Hepatocyte (in vitro differentiated cells): ENCODE results near the gene TUBGCP4. TPM values are rescaled to one million over a fixed set of nuclear protein-coding genes. Genes with fewer than 3 reads are reported as not detected.

Experiments used
- DNase-seq: peaks from one replicate; pipeline ENCODE4 v3.0.0-alpha.2; 2016; ENCODE audit warnings: low spot score
- H2AFZ ChIP-seq: fragments of 200-600 bp; sonication (generic); 2 replicates; pipeline ENCODE4 v1.6.0; 2016; ENCODE audit warnings: antibody characterized with exemption, mild to moderate bottlenecking
- H3K27ac ChIP-seq: fragments of 200-600 bp; sonication (generic); 2 replicates; pipeline ENCODE4 v1.5.1; 2016; ENCODE audit warnings: mild to moderate bottlenecking
- H3K27me3 ChIP-seq: fragments of 200-600 bp; sonication (generic); 2 replicates; pipeline ENCODE4 v1.6.1; 2016
- H3K36me3 ChIP-seq: fragments of 200-600 bp; sonication (generic); replicated peaks from 2 replicates; pipeline ENCODE4 v1.5.1; 2016; ENCODE audit warnings: low read depth; ENCODE audit not compliant: insufficient read depth
- H3K4me1 ChIP-seq: fragments of 200-600 bp; sonication (generic); 2 replicates; pipeline ENCODE4 v1.5.1; 2016; ENCODE audit warnings: mild to moderate bottlenecking, moderate library complexity; ENCODE audit not compliant: insufficient read depth
- H3K4me2 ChIP-seq: fragments of 200-600 bp; sonication (generic); 2 replicates; pipeline ENCODE4 v1.6.0; 2016
- H3K4me3 ChIP-seq: fragments of 200-600 bp; sonication (generic); 2 replicates; pipeline ENCODE4 v1.5.1; 2016; ENCODE audit warnings: mild to moderate bottlenecking
- H3K79me2 ChIP-seq: fragments of 200-600 bp; sonication (generic); 2 replicates; pipeline ENCODE4 v1.6.0; 2017; ENCODE audit warnings: mild to moderate bottlenecking
- H3K9me2 ChIP-seq: fragments of 200-600 bp; sonication (generic); replicated peaks from 2 replicates; pipeline ENCODE4 v1.6.0; 2017; ENCODE audit warnings: mild to moderate bottlenecking; ENCODE audit not compliant: insufficient read depth
- H3K9me3 ChIP-seq: fragments of 200-600 bp; sonication (generic); 2 replicates; pipeline ENCODE4 v1.5.1; 2016; ENCODE audit warnings: low read depth, mild to moderate bottlenecking
- H4K20me1 ChIP-seq: fragments of 200-600 bp; sonication (generic); 2 replicates; pipeline ENCODE4 v1.6.0; 2016; ENCODE audit warnings: mild to moderate bottlenecking; ENCODE audit not compliant: insufficient read depth, poor library complexity, severe bottlenecking
- EZH2 ChIP-seq: fragments of 200-600 bp; sonication (generic); IDR thresholded peaks from 2 replicates; pipeline ENCODE4 v1.6.1; 2016; ENCODE audit warnings: antibody characterized with exemption, mild to moderate bottlenecking, borderline replicate concordance
- EZH2phosphoT487 ChIP-seq: fragments of 200-600 bp; sonication (generic); IDR thresholded peaks from one replicate; pipeline ENCODE4 v1.6.1; 2018; ENCODE audit warnings: antibody characterized with exemption, mild to moderate bottlenecking, low read depth, moderate library complexity; ENCODE audit not compliant: unreplicated experiment, severe bottlenecking
- WGBS: methylation state at CpG from one replicate; pipeline ENCODE4 v1.1.6; 2016; ENCODE audit warnings: low lambda C conversion rate; ENCODE audit errors: missing lambda C conversion rate; 5-methylcytosine and 5-hydroxymethylcytosine counted together
- polyA plus RNA-seq: library from polyadenylated mRNA; unstranded; fragments of >200 nt; fragmentation: Nextera tagmentation; extraction: Ambion mirVana; gene quantifications from 2 replicates; pipeline ENCODE4 v1.2.1, GENCODE V29; 2016
- total RNA-seq: library from RNA; depleted of rRNA; stranded (reverse); fragments of >200 nt; gene quantifications from 2 replicates; pipeline ENCODE4 v1.2.3, GENCODE V29; 2014
- TF ChIP-seq, protein P1 (sequence below): fragments of 200-600 bp; sonication (generic); IDR thresholded peaks from 2 replicates; pipeline ENCODE4 v1.5.1; 2016; ENCODE audit warnings: antibody characterized with exemption, mild to moderate bottlenecking; ENCODE audit not compliant: poor library complexity

TUBGCP4 gene
- total and polyA plus RNA-seq, 2 experiments from 2014 or later = 12.0 to 17.2 TPM

DNA sequence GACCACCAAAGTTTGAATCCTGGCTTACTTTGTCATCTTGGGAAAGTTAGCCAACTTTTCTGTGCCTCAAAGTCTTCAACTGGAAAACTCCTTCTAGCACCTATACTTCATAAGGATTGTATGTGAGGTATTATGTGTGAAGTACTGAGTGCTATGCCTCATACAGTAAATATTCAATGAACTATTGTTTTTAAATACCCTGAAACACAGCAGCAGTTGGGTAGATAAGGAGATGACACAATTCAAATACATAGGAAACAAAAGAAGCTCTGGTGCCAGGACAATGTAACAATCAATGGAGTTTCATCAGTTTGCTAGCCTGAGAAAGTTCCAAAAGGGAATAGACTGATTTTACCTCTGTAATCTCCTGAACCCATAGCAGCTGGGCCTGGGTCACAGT lies 43.3 kb downstream of the TUBGCP4 start:
- Histone ChIP-seq H3K9me3 (no peaks in the 10 kb centered on the region), H3K36me3 (no peaks in the 10 kb centered on the region), H3K4me3 (no peak overlapping the region), H4K20me1 (no peaks in the 10 kb centered on the region), H3K4me2 (no peak overlapping the region), H3K79me2 (no peaks in the 10 kb centered on the region), H3K27ac (no peak overlapping the region), H3K4me1 (no peaks in the 10 kb centered on the region), H3K9me2 (no peaks in the 10 kb centered on the region), H3K27me3 (no peaks in the 10 kb centered on the region), H2AFZ (no peak overlapping the region)
- no peak for TF ChIP-seq EZH2phosphoT487
- TF ChIP-seq EZH2 = no peak
- TF ChIP-seq, protein P1, sequence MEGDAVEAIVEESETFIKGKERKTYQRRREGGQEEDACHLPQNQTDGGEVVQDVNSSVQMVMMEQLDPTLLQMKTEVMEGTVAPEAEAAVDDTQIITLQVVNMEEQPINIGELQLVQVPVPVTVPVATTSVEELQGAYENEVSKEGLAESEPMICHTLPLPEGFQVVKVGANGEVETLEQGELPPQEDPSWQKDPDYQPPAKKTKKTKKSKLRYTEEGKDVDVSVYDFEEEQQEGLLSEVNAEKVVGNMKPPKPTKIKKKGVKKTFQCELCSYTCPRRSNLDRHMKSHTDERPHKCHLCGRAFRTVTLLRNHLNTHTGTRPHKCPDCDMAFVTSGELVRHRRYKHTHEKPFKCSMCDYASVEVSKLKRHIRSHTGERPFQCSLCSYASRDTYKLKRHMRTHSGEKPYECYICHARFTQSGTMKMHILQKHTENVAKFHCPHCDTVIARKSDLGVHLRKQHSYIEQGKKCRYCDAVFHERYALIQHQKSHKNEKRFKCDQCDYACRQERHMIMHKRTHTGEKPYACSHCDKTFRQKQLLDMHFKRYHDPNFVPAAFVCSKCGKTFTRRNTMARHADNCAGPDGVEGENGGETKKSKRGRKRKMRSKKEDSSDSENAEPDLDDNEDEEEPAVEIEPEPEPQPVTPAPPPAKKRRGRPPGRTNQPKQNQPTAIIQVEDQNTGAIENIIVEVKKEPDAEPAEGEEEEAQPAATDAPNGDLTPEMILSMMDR = no peak
- DNase-seq = no peak

DNA sequence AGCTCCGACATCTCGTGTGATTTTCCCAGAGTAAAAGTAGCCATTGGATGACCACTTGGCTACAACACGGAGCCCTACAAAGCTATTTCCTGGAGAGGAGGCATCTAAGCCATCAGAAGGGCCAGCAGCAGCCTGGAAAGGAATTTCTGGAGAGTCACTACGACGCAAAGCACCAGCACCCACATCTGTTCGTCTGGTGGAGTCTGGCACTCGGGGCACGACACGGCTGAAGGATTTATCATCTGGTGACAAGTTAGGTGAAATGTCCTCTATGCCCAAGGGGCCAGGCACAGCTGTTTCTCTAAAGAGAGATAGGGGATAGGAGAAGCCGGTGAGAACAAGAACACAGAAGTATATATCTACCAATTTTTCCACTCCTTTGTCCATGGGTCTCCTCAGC lies 49.5 kb downstream of the TUBGCP4 start:
- 91% methylated on average over 10 of the region's 10 CpGs for WGBS
- H3K27me3 ChIP-seq = no peaks in the 10 kb centered on the region
- H4K20me1 ChIP-seq = no peaks in the 10 kb centered on the region
- H3K36me3 ChIP-seq = no peaks in the 10 kb centered on the region
- no peak for TF ChIP-seq EZH2
- TF ChIP-seq EZH2phosphoT487 = no peak
- TF ChIP-seq, protein P1 = no peak
- H3K27ac ChIP-seq = no peak overlapping the region
- DNase-seq = no peak
- H2AFZ ChIP-seq = no peak overlapping the region
- no peaks in the 10 kb centered on the region for H3K4me1 ChIP-seq
- no peak overlapping the region for H3K4me3 ChIP-seq
- no peaks in the 10 kb centered on the region for H3K79me2 ChIP-seq
- no peaks in the 10 kb centered on the region for H3K9me2 ChIP-seq
- no peak overlapping the region for H3K4me2 ChIP-seq
- no peaks in the 10 kb centered on the region for H3K9me3 ChIP-seq

DNA sequence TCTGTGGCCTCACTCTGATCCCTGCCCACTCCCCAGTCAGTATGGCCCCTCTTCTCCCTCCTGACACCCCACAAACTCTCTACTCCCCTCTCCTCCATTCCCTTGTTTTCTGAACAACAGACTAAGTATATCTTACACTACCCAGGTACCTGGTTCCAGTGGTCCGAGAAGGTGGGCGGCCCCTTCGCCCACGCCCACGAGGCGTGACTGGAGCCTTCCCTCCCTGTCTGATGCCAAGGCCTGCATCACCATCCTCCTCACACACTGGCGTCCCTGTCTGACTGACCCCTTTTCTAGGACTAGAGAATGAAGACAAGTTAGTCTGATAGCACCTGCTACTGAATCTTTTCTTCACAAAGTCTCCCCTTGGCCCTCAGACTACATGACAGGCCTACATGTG lies 50.0 kb downstream of the TUBGCP4 start:
- no peaks in the 10 kb centered on the region for H3K9me3 ChIP-seq
- no peaks in the 10 kb centered on the region for H3K4me1 ChIP-seq
- DNase-seq = no peak
- no peak overlapping the region for H3K27ac ChIP-seq
- H3K9me2 ChIP-seq = no peaks in the 10 kb centered on the region
- H4K20me1 ChIP-seq = no peaks in the 10 kb centered on the region
- H3K36me3 ChIP-seq = no peaks in the 10 kb centered on the region
- no peak for TF ChIP-seq EZH2
- no peak overlapping the region for H3K4me2 ChIP-seq
- H3K27me3 ChIP-seq = no peaks in the 10 kb centered on the region
- H2AFZ ChIP-seq = no peak overlapping the region
- H3K4me3 ChIP-seq = no peak overlapping the region
- no peaks in the 10 kb centered on the region for H3K79me2 ChIP-seq
- WGBS = 99% methylated on average over 7 of the region's 7 CpGs

DNA sequence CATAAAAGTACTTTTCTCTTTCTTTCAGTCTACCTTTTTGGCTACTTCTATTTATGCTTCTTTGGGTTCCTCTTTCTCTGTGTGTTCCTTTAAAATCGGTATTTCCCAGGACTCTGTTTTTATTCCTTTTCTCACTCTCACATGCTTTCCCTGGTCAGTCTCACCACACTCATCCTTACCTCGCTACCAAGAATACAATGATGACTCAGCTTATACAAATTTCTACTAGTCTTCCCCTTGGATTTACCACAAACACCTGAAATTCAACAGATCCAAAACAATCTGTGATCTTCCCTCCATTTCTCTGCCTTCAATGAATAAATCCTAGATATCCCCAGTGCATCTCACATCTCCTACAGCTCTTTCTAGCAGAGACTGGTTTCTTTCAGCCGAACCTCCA lies 52.9 kb downstream of the TUBGCP4 start:
- H4K20me1 ChIP-seq = no peaks in the 10 kb centered on the region
- no peaks in the 10 kb centered on the region for H3K9me3 ChIP-seq
- H3K27ac ChIP-seq = no peak overlapping the region
- no peaks in the 10 kb centered on the region for H3K36me3 ChIP-seq
- H3K9me2 ChIP-seq = no peaks in the 10 kb centered on the region
- no peaks in the 10 kb centered on the region for H3K4me1 ChIP-seq
- no peak overlapping the region for H3K4me3 ChIP-seq
- no peak overlapping the region for H3K4me2 ChIP-seq
- 95% methylated on average over 3 of the region's 3 CpGs for WGBS
- DNase-seq = no peak
- no peak overlapping the region for H2AFZ ChIP-seq
- no peaks in the 10 kb centered on the region for H3K27me3 ChIP-seq
- TF ChIP-seq EZH2phosphoT487 = no peak
- no peak for TF ChIP-seq EZH2
- TF ChIP-seq, protein P1 = no peak
- no peaks in the 10 kb centered on the region for H3K79me2 ChIP-seq
